Stimulated activated CD4-positive, alpha-beta T cell treated with anti-CD3 and anti-CD28 coated beads, Interleukin-2, amount 100 ng/mL, for 48 hours (primary cell): Measurements from ENCODE around the gene TOR1AIP1.
"Not testable (repeated sequence)": the region's sequence is repeated elsewhere in the genome, so short reads cannot be mapped to it uniquely, and the experiment has no call there.

ENCODE experiments used
- DNase-seq, 2 donors: peaks; one replicate each; pipeline ENCODE4 v3.0.0-alpha.2; 2020

TOR1AIP1 gene

DNA sequence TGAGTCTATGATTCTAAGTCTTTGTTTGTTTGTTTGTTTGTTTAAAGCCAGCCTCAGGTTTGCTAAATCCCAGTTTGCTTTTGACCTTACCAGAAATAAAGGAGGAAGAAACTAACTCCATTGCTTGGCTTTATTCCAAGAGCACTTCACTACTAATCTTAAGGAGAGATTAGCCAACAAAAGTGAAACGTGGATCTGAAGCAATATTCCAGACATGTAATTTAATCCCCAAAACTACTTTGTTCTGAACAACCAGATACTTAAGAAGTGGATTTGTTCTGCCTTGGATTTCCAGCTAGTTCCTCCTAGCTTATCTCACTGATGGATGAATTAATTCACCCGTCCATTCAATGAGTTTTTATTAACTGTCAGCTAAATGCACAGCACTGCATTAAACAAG lies 56.7 kb downstream of the TOR1AIP1 start:
- DNase-seq, result no peak

DNA sequence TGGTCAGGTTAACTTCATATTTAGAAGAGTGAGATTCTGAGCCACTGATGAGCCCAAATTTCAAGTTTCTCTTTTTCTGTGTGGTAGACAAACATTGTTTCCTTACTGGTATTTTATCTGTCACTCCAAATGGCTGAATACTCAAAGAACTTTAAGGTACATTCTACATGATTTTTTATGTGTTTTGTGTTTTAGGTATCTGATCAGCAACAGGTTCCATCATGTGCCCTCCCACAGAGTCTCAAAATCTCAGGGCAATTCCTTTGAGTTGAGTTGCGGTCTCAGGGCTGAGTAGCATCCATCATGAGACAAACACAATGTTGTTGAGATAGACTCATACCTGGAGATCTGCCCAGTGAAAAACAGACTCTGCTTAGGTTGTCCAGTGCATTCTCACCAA lies 57.9 kb downstream of the TOR1AIP1 start:
- no peak for DNase-seq

DNA sequence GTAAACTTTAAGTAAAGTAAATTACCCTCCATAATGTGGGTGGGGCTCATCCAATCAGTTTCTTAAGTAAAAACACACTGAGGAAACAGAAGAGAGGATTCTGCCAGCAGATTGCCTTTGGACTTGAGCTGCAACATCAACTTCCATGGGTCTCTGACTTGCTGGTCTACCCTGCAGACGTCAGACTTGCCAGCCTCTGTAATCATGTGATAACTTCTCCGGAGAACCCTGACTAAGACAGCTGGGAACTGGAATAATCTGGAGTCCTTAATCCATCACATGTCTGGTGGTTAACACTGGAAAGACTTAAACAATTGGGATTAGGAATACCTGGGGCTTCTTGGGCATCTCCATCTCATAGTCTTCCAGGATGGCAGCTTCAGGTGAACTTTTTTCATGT lies 59.4 kb downstream of the TOR1AIP1 start:
- no peak for DNase-seq

DNA sequence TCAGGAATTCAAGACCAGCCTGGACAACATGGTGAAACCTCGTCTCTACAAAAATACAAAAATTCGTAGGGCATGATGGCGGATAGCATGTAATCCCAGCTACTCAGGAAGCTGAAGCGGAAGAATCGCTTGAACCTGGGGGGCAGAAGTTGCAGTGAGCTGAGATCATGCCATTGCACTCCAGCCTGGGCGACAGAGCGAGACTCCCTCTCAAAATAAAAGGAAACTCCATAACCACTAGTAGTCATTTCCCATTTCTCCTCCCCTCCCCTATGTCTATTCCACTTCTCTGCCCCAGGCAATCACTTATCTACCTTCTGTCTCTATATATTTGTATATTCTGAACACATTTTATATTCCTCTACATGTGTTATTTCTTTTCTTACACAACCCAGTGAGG lies 68.6 kb downstream of the TOR1AIP1 start:
- DNase-seq, result no peak

DNA sequence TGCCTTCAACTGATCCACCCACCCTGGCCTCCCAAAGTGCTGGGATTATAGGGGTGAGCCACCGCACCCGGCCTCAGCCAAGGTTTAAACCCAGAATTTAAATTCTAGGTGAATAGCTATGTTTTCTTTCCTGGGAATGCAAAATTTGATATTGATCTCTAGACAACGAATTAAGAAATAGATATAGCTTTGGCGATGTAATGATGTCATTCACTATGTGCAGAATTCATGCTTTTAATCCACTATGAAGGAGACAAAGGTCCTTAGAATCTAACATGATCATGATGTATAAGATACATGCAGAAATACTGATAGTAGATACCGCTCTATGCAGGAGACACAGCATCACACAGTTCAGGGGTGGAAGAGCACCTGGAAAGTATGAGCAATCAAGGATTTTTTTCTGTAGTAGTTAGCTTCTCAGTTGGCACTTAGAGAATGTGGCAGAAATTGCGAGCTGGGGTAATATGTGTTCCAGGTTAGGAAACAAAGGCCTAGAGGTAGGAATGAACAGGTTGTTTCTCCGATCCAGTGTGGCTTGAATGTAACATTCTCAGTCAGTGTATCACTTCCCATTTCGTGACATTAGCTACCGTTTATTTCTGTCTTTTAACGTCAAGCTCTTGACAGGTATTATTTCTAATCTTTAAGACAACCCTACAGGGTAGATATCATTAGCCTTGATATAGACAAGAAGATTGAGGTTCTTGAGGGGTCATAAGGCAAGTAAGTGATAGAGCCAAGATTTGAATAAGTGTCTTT lies 69.5 kb downstream of the TOR1AIP1 start:
- DNase-seq, result no peak

DNA sequence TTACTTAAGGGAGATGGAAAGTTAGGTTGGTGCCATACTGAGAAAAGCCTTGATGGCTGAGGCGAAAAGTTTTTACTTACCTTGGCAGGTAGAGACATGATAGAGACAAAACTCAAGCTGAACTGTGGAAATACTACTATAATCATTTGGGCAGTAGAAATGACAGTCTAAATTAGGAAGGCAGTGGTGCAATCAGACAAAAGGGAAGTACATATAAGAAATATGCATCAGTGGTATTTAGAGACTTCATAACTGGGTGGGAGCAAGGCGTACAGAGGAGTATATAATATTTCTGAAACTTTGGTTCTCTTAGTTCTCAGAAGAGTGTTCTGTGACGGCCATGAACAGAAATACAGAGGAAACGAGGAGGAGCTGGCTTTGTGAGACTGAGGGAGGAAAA lies 70.1 kb downstream of the TOR1AIP1 start:
- no peak for DNase-seq

DNA sequence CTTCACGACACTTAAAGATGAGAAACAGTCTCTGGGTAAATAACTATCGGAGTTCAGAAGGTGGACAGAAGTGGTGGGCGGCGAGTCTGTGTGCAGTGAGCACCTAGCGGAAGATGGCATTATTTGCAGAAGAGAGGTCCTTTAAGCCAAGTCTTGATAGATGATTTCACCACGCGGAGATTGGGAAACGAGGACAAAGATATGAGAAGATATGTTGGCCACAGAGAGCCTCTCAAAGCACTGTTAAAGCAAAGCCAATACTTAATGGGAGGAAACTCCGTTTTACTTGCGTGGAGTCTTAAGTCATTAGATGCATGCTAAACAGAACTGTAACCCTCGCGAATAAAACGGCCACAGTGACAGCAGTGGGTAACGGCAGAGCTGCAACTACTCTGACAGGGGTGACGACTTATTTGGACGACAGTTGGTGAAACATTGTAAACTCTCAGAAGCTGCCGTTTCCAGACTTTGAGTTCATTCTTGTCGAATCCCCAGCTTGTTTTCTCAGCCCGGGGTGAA lies 71.9 kb downstream of the TOR1AIP1 start:
- peak; percentile 32 to 38 for DNase-seq

DNA sequence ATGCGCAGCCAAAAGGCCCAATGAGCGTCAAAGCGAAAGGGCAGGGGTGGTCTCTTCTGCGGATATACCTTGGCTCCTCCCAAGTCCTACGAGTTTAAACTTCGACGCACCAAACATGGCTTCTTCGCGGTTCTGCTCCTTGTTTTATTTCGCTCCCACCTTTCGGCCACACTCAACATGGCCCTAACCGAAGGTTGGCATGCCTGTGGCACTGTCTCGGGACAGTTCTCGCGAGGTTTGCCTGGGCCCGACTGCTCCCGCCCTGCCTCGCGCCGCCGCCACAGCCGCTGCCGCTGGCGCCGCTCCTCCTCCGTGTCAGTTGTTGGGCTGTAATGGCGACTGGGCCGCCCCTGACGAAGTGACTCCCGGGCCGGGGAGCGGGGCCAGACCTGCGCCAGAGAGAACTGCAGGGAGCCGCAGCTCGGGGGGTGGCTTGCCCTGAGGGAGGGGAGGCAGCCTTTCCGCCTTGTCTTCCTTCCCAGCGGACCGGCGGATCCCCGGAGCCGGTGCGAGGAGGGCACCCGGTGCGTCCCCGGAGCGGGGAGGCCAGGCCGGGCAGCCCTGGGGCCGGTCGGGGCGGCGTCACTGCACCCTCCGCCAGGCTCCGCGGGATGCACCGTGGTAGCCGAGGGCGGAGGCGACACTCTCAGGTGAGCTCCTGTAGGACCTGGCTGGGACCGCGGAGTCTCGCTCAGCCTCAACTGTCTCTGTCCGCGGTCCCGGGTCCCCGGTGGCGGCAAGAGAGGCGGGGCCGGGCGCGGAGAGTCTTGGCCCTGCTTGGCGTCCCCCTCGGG lies 72.6 kb downstream of the TOR1AIP1 start, which contains the start of gene CEP350:
TSS of gene CEP350 (plus strand) at position 318 of the 794 bp plus-strand sequence. CDS start 31,372 bp downstream, outside the sequence.
- peak; percentile 95 to 96 for DNase-seq

DNA sequence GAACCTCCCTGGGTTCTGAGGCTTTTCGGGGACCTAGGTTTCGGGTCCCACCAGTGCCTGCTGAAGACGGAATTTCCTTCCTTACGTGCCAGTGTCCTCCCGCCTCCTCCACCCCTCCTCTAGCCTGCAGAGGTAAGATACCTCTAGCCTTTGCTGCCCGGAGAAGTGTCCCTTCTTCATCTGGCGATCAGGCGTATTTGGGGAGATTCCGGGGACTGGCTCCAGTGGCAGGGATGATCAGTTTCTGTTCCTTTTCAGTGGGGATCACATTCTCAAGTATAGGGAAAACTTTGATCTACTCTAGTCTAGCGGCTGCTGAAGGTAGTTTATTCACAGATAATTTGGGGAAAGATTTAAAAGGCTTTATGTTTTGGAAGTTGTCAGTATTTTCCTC lies 73.2 kb downstream of the TOR1AIP1 start:
- DNase-seq, result no peak

DNA sequence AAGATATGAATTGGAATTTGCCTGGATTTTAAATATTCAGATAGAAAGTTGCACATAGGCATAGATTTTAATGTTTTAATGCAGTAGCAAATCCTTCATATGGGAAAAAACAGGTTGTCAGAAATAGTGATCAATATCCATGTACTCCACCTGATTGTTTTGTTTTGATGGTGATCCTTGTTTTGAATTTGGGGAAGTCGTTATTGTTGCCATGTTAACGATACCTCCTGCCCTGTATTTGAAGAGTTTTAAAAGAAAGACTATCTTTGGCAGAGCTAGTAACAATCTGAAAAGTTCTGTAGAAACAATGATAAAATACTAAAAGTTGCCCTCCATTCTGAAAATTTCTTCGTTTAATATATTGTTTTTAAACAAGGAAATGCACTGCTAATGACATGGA lies 73.6 kb downstream of the TOR1AIP1 start:
- DNase-seq, result no peak

DNA sequence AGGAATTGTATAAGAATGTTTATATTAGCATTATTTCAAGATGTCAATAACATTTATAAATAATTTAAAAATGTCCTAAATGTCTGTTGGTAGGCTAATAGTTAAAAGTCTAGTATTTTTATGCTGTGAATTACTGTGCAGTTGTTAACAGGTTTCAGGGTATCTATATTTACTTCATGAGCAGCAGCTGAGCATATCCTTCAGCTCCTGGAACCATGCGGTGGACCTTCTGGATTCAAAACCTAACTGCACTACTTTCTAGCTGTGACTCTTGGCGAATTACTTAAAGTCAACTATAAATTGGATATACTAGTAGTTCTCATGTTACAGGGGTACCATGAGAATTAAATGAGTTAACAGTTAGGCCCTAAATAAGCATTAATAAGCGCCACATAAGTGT lies 76.3 kb downstream of the TOR1AIP1 start:
- DNase-seq, result no peak

DNA sequence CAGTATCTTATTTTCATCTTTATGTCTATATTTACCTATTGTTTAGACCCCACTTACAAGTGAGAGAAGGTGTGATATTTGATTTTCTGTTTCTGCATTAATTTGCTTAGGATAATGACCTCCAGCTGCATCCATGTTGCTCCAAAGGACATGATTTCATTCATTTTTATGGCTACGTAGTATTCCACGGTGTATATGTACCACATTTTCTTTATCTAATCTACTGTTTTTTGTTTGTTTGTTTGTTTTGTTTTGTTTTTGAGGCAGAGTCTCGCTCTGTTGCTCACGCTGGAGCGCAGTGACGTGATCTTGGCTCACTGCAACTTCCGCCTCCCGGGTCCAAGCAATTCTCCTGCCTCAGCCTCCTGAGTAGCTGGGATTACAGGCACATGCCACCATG lies 80.1 kb downstream of the TOR1AIP1 start:
- DNase-seq, result not testable (repeated sequence)

DNA sequence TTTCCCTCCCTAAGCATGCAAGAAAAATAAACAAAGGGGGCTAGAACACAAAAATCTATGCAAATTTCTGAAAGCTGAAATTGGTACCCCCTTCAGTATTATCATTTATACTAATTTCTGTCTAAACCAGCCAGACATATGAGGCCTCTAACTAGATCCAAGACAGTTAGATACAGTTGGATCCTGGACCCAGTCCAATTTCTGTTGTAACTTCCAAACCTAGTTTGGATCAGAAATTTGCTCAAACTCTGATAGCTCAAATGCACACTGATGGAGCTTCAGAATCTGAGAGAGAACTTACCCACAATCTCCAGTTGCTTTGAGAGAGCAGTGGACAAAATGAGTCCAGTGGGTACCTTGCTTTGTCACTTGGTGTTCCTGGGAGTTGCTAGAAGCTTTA lies 84.5 kb downstream of the TOR1AIP1 start:
- DNase-seq, result no peak

DNA sequence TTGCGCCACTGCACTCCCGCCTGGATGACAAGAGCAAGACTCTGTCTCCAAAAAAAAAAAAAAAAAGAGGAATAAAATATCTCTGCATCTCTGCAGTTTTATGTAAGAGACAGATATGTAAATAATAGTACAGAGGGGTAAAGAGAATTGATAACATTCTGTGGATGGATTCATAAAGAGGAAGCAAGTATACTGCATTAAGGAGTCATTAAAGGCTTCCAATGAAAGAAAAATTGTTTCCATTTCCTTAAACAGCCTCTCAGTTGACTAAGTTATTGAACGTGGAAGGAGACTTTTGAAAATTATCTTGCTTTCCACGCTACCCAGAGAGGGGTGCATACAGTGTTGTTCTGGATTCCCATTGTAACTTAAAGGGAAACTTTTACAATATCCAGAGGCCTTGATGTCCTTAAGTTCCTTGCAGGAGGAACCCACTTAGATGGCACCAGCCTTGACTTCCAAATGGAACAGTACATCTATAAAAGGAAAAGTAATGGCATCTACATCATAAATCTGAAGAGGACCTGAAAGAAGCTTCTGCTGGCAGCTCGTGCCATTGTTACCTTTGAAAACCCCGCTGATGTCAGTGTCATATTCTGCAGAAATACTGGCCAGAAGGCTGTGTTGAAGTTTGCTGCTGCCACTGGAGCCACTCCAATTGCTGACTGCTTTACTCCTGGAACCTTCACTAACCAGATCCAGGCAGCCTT lies 86.4 kb downstream of the TOR1AIP1 start:
- no peak for DNase-seq

DNA sequence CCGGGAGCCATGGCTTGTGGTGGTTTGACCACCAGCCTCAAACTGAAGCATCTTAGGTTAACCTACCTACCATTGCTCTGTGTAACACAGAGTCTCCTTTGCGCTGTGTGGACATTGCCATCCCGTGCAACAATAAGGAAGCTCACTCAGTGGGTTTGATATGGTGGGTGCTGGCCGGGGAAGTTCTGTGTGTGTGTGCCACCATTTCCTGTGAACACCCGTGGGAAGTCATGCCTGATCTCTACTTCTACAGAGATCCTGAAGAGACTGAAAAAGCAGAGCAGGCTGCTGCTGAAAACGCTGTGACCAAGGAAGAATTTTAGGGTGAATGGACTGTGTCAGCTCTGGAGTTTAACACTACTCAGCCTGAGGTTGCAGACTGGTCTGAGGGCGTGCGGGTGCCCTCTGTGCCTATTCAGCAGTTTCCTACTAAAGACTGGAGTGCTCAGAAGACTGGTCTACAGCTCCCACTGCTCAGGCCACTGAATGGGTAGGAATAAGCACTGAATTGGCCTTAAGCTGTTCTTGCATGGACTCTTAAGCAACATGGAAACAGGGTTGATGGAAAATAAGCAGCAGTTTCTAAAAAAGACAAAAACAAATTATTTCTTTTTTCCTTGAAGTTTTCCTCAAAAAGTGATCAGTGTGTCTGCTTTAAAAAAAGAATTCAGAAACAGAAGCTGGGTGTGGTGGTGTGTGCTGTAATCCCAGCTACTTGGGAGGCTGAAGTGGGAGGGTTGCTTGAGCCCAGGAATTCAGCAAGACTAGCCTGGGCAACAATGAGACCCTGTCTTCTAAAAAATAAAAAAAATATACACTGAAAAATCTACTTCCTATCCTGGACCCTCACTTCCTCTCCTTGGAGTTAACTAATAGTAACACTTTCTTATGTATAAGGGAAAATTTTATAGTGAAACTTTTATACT lies 87.2 kb downstream of the TOR1AIP1 start:
- DNase-seq, result no peak
